ENCODE data around the gene SIRT1. TPM values are rescaled to one million over a fixed set of nuclear protein-coding genes. Genes with fewer than 3 reads are reported as not detected.

SIRT1 gene
- total RNA-seq, 4 donors from 2014 or later = 18.7 to 21.5 (median 19.9) TPM

- H3K36me3 ChIP-seq = peaks cover 0 to 43% of the 10 kb centered on the region in 2 donors
- in situ Hi-C loops (cut with MboI; ENCODE audit: low sequenced_read_pairs in 4 of 4) (no loop called here), intact Hi-C loops (cut with DNase I; ENCODE audit: low total_unique reads) (no loop called here)
- H3K4me1 ChIP-seq = no peaks in the 10 kb centered on the region
- H3K27ac ChIP-seq = no peak overlapping the region
- no peaks in the 10 kb centered on the region for H3K9me3 ChIP-seq
- DNase-seq (no peak), ATAC-seq (no peak)
- no peaks in the 10 kb centered on the region for H3K27me3 ChIP-seq
- H3K4me3 ChIP-seq = no peak overlapping the region
- TF ChIP-seq POLR2A (IDR thresholded peaks at IDR 0.05) (no peak), CTCF (IDR thresholded peaks at IDR 0.05 in 4 of 5, conservative IDR thresholded peaks at IDR 0.05 in 1 of 5) (no peak)
These were observed 48.7 kb downstream of the SIRT1 start for GRCh38 chr10:67933199-67933598.

- H3K27me3 ChIP-seq = no peaks in the 10 kb centered on the region
- intact Hi-C loops (cut with DNase I; ENCODE audit: low total_unique reads) (no loop called here), in situ Hi-C loops (cut with MboI; ENCODE audit: low sequenced_read_pairs in 4 of 4) (no loop called here)
- no peak overlapping the region for H3K27ac ChIP-seq
- no peak for DNase-seq
- no peaks in the 10 kb centered on the region for H3K4me1 ChIP-seq
- ATAC-seq = no peak
- no peaks in the 10 kb centered on the region for H3K9me3 ChIP-seq
- TF ChIP-seq CTCF (IDR thresholded peaks at IDR 0.05 in 4 of 5, conservative IDR thresholded peaks at IDR 0.05 in 1 of 5) (no peak), POLR2A (IDR thresholded peaks at IDR 0.05) (no peak)
- H3K36me3 ChIP-seq = peaks cover 0 to 54% of the 10 kb centered on the region in 2 donors
- H3K4me3 ChIP-seq = no peak overlapping the region
These were observed 49.9 kb downstream of the SIRT1 start for GRCh38 chr10:67934336-67934735.

GRCh38 chr10:67935223-67935622 is 50.8 kb downstream of the SIRT1 start:
- TF ChIP-seq POLR2A (IDR thresholded peaks at IDR 0.05) (no peak), CTCF (IDR thresholded peaks at IDR 0.05 in 4 of 5, conservative IDR thresholded peaks at IDR 0.05 in 1 of 5) (no peak)
- in situ Hi-C loops (cut with MboI; ENCODE audit: low sequenced_read_pairs in 4 of 4) (no loop called here), intact Hi-C loops (cut with DNase I; ENCODE audit: low total_unique reads) (no loop called here)
- Histone ChIP-seq H3K27ac (no peak overlapping the region), H3K27me3 (no peaks in the 10 kb centered on the region), H3K36me3 (peaks cover 0 to 56% of the 10 kb centered on the region in 2 donors), H3K4me1 (no peaks in the 10 kb centered on the region), H3K9me3 (no peaks in the 10 kb centered on the region), H3K4me3 (no peak overlapping the region)
- ATAC-seq (no peak), DNase-seq (no peak)

GRCh38 chr10:67936416-67936815 is 52.0 kb downstream of the SIRT1 start:
- intact Hi-C loops (cut with DNase I; ENCODE audit: low total_unique reads) (no loop called here), in situ Hi-C loops (cut with MboI; ENCODE audit: low sequenced_read_pairs in 4 of 4) (no loop called here)
- no peaks in the 10 kb centered on the region for H3K27me3 ChIP-seq
- no peaks in the 10 kb centered on the region for H3K4me1 ChIP-seq
- TF ChIP-seq CTCF (IDR thresholded peaks at IDR 0.05 in 4 of 5, conservative IDR thresholded peaks at IDR 0.05 in 1 of 5) = no peak
- no peak for TF ChIP-seq POLR2A (IDR thresholded peaks at IDR 0.05)
- H3K4me3 ChIP-seq = no peak overlapping the region
- ATAC-seq (no peak), DNase-seq (no peak)
- H3K27ac ChIP-seq = no peak overlapping the region
- no peaks in the 10 kb centered on the region for H3K9me3 ChIP-seq
- peaks cover 0 to 48% of the 10 kb centered on the region in 2 donors for H3K36me3 ChIP-seq

GRCh38 chr10:67943917-67944316 is 59.5 kb downstream of the SIRT1 start:
- no peak for DNase-seq
- Histone ChIP-seq H3K9me3 (no peaks in the 10 kb centered on the region), H3K4me3 (no peak overlapping the region), H3K27ac (no peak overlapping the region), H3K27me3 (no peaks in the 10 kb centered on the region), H3K36me3 (peaks cover 0 to 26% of the 10 kb centered on the region in 2 donors), H3K4me1 (no peaks in the 10 kb centered on the region)
- intact Hi-C loops (cut with DNase I; ENCODE audit: low total_unique reads) (no loop called here), in situ Hi-C loops (cut with MboI; ENCODE audit: low sequenced_read_pairs in 4 of 4) (no loop called here)
- ATAC-seq = no peak
- no peak for TF ChIP-seq POLR2A (IDR thresholded peaks at IDR 0.05)
- no peak for TF ChIP-seq CTCF (IDR thresholded peaks at IDR 0.05 in 4 of 5, conservative IDR thresholded peaks at IDR 0.05 in 1 of 5)

Measured in gastrocnemius medialis (tissue), 4 donors.